GM18502 (cell line): ENCODE results near the gene MPG.
A peak's percentile ranks its signal among the peaks of the same experiment; 100 is the strongest.
"Not testable (repeated sequence)": the region's sequence is repeated elsewhere in the genome, so short reads cannot be mapped to it uniquely, and the experiment has no call there.

Source experiments
- ATAC-seq: cut with Tn5 transposase; IDR thresholded peaks from one replicate; pipeline ENCODE4 v1.9.1; 2021; ENCODE audit warnings: mild to moderate bottlenecking; ENCODE audit not compliant: unreplicated experiment, poor library complexity

MPG gene

GRCh38 chr16:77807-78443, at the start of gene MPG:
MPG (plus strand) TSS chr16:78225; CDS start chr16:78310, 85 bp downstream.
- ATAC-seq: peak; percentile 71

GRCh38 chr16:30627-31026, 47.4 kb upstream of the MPG start:
- not testable (repeated sequence) for ATAC-seq

GRCh38 chr16:33154-33876, 44.7 kb upstream of the MPG start:
- ATAC-seq: not testable (repeated sequence)

GRCh38 chr16:33877-34647, 44.0 kb upstream of the MPG start:
- no peak for ATAC-seq

- ATAC-seq: no peak
Observed at GRCh38 chr16:34648-34987, 43.4 kb upstream of the MPG start.

GRCh38 chr16:35011-35677, 42.9 kb upstream of the MPG start:
- no peak for ATAC-seq

GRCh38 chr16:35678-36305, 42.2 kb upstream of the MPG start:
- ATAC-seq: no peak

GRCh38 chr16:36336-36984, 41.6 kb upstream of the MPG start:
- no peak for ATAC-seq

GRCh38 chr16:37511-37910, 40.5 kb upstream of the MPG start:
- ATAC-seq: no peak

- not testable (repeated sequence) for ATAC-seq
Observed at GRCh38 chr16:38206-38605, 39.8 kb upstream of the MPG start.

GRCh38 chr16:38941-39892, 38.8 kb upstream of the MPG start:
- peak; percentile 72 for ATAC-seq

- ATAC-seq: no peak
Observed at GRCh38 chr16:41439-42068, 36.5 kb upstream of the MPG start.

- ATAC-seq: no peak
Observed at GRCh38 chr16:42069-42457, 36.0 kb upstream of the MPG start.

GRCh38 chr16:42691-43090, 35.3 kb upstream of the MPG start:
- ATAC-seq: no peak

- no peak for ATAC-seq
Observed at GRCh38 chr16:43294-43693, 34.7 kb upstream of the MPG start.

GRCh38 chr16:44655-45054, 33.4 kb upstream of the MPG start:
- ATAC-seq: no peak

- ATAC-seq: no peak
Observed at GRCh38 chr16:45454-45853, 32.6 kb upstream of the MPG start.

- not testable (repeated sequence) for ATAC-seq
Observed at GRCh38 chr16:46510-46909, 31.5 kb upstream of the MPG start.
